HepG2 (cell line): Measurements from ENCODE around the gene ZNF586. TPM values are rescaled to one million over a fixed set of nuclear protein-coding genes. Genes with fewer than 3 reads are reported as not detected.

Source experiments
- CBX2 ChIP-seq, 2 experiments: fragments of 200-600 bp in 1 of 2; sonication (generic); formaldehyde crosslinking in 1 of 2; IDR thresholded peaks; 2 replicates each; pipeline versions ENCODE4 v1.7.0 to v1.8.1; 2018 to 2022; ENCODE audit warnings: low read depth in 2 of 2, low read length in 1 of 2, mild to moderate bottlenecking in 1 of 2, missing genetic modification reagents in 1 of 2
- GTF3A ChIP-seq: sonication (generic); formaldehyde crosslinking; conservative IDR thresholded peaks from 2 replicates; pipeline ENCODE4 v1.4.0; 2020; ENCODE audit warnings: mild to moderate bottlenecking, missing genetic modification reagents
- HNF4A ChIP-seq: sonication (generic); formaldehyde crosslinking; IDR thresholded peaks from 2 replicates; pipeline ENCODE4 v1.4.0; 2020; ENCODE audit warnings: missing genetic modification reagents
- HNRNPUL1 ChIP-seq: fragments of 200-400 bp; formaldehyde crosslinking; IDR thresholded peaks from 2 replicates; pipeline ENCODE4 v1.6.1; 2017; ENCODE audit warnings: low read depth, mild to moderate bottlenecking, low read length, moderate library complexity
- HOXD1 ChIP-seq: sonication (generic); formaldehyde crosslinking; IDR thresholded peaks from 2 replicates; pipeline ENCODE4 v1.5.0; 2020; ENCODE audit warnings: missing genetic modification reagents
- MEIS2 ChIP-seq: sonication (generic); formaldehyde crosslinking; IDR thresholded peaks from 2 replicates; pipeline ENCODE4 v1.9.0; 2021; ENCODE audit warnings: mild to moderate bottlenecking, missing genetic modification reagents
- MIXL1 ChIP-seq: IDR thresholded peaks from 2 replicates; pipeline ENCODE4 v1.6.1; 2016
- NFIC ChIP-seq: IDR thresholded peaks from 2 replicates; pipeline ENCODE4 v1.6.1; 2012; ENCODE audit warnings: mild to moderate bottlenecking, low read length, inconsistent platforms
- RFX3 ChIP-seq: IDR thresholded peaks from 2 replicates; pipeline ENCODE4 v1.6.1; 2016; ENCODE audit warnings: missing biosample characterization, missing genetic modification reagents
- SATB2 ChIP-seq: sonication (generic); formaldehyde crosslinking; IDR thresholded peaks from 2 replicates; pipeline ENCODE4 v1.5.0; 2020; ENCODE audit warnings: missing genetic modification reagents
- SRSF1 ChIP-seq: fragments of 200-400 bp; formaldehyde crosslinking; optimal IDR thresholded peaks from 2 replicates; pipeline ENCODE3; 2017; ENCODE audit warnings: mild to moderate bottlenecking, low read depth, low read length, moderate library complexity
- STAT6 ChIP-seq: sonication (generic); formaldehyde crosslinking; IDR thresholded peaks from 2 replicates; pipeline ENCODE4 v1.4.0; 2020; ENCODE audit warnings: missing genetic modification reagents, mild to moderate bottlenecking, borderline replicate concordance
- TP53 ChIP-seq: sonication (generic); formaldehyde crosslinking; conservative IDR thresholded peaks from 2 replicates; pipeline ENCODE4 v1.4.0; 2020; ENCODE audit warnings: missing genetic modification reagents
- ZNF180 ChIP-seq: sonication (generic); formaldehyde crosslinking; IDR thresholded peaks from 2 replicates; pipeline ENCODE4 v1.4.0; 2020; ENCODE audit warnings: low read depth, missing genetic modification reagents, borderline replicate concordance
- ZNF430 ChIP-seq: sonication (generic); formaldehyde crosslinking; IDR thresholded peaks from 2 replicates; pipeline ENCODE4 v1.9.0; 2021; ENCODE audit warnings: mild to moderate bottlenecking, missing genetic modification reagents
- ZNF570 ChIP-seq: sonication (generic); formaldehyde crosslinking; IDR thresholded peaks from 2 replicates; pipeline ENCODE4 v1.4.0; 2020; ENCODE audit warnings: mild to moderate bottlenecking, missing genetic modification reagents, borderline replicate concordance
- ZNF672 ChIP-seq: sonication (generic); formaldehyde crosslinking; IDR thresholded peaks from 2 replicates; pipeline ENCODE4 v1.8.1; 2022; ENCODE audit warnings: missing genetic modification reagents
- ZNF761 ChIP-seq: sonication (generic); formaldehyde crosslinking; conservative IDR thresholded peaks from 2 replicates; pipeline ENCODE4 v1.4.0; 2020; ENCODE audit warnings: mild to moderate bottlenecking, missing genetic modification reagents
- ZXDC ChIP-seq: sonication (generic); formaldehyde crosslinking; IDR thresholded peaks from 2 replicates; pipeline ENCODE4 v1.5.0; 2020; ENCODE audit warnings: mild to moderate bottlenecking, missing genetic modification reagents
- polyA plus RNA-seq, 8 experiments: library from polyadenylated mRNA; depleted of rRNA in 3 of 8; stranded (reverse) in 7 of 8; unstranded in 1 of 8; fragments of >200 nt; fragmentation: Illumina TruSeq in 4 of 8; extraction: Trizol in 4 of 8; gene quantifications; 2 replicates each; pipeline versions ENCODE4 v1.2.1 to v1.2.3, GENCODE V29; 2011 to 2016; ENCODE audit warnings: low read depth in 4 of 8, missing spikeins in 1 of 8, mixed read lengths in 1 of 8; ENCODE audit not compliant: insufficient read depth in 1 of 8
- total RNA-seq, 5 experiments: library from RNA; depleted of rRNA; stranded (reverse); fragments of >200 nt; fragmentation: Illumina TruSeq; extraction: Trizol; gene quantifications; 2 replicates each; pipeline ENCODE4 v1.2.3, GENCODE V29; 2016; ENCODE audit warnings: low read depth in 1 of 5
- TF ChIP-seq, protein P1 (sequence below), 2 experiments: fragments of 450-650 bp in 1 of 2; sonication (generic) in 1 of 2; formaldehyde crosslinking; IDR thresholded peaks; 2 replicates each; pipeline versions ENCODE4 v1.5.0 to v1.8.0; 2020 to 2022; ENCODE audit warnings: mild to moderate bottlenecking in 1 of 2, missing genetic modification reagents in 1 of 2
- TF ChIP-seq, protein P2 (sequence below): sonication (generic); formaldehyde crosslinking; IDR thresholded peaks from 2 replicates; pipeline ENCODE4 v1.4.0; 2020; ENCODE audit warnings: missing genetic modification reagents, borderline replicate concordance

ZNF586 gene
- total and polyA plus RNA-seq, 2 of the 13 experiments (the other 11 are each of a cell fraction or from before 2014, with no cell fraction given): 0.50 to 3.4 TPM

DNA sequence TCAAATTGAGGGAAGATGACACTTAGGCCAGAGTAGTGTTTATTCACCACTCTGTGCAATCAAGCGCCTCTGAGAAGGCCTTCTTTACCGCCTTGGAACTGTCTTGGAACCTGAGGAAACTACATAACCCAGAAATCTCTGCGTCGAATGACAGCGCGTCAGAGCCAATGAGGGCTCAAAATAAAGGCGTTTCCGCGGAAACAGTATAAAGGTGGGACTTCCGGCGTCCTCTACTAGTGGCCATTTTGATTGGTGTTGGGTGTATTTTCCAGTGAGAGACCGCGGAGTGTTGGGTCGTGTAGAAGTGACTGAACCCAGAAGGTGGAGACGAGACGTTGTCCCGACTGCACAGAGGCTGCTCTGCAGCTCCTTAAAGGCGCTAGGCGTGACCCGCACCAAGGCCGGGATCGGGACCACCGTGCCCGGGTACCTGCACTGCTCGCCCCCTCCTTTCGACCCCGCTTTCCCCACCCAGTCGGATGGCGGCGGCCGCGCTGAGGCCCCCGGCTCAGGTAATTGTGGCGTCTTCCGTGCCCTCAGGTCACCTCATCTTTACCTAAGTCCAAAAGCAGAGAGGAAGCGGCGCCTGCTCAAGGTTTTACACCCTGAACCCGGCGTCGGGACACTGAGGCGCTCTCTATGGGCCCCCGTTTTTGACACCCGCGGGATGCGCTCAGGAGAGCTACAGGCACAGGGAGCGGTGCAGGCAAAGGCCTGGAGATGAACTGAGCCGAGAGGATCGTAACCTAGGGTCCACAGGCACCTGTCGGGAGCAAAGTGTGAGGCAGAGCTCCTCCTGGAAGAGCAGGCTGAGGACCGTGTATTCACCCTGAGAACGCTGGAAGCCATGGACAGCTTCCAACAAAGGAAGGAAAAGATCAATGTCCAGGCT is 22.6 kb upstream of the ZNF586 start, which contains the start of gene ZNF776 (continued):
- TF ChIP-seq TP53 (no peak), HNF4A (CRISPR knock-in tag) (peak; percentile 13), CBX2 (IDR thresholded peaks at IDR 0.05; ENCODE audit: low read depth, low read length) (no peak), CBX2 (CRISPR knock-in tag; IDR thresholded peaks at IDR 0.05; ENCODE audit: low read depth) (no peak), RFX3 (CRISPR knock-in tag) (0 out of 2 replicates have a peak, but pooled peaks have one; percentile 56), ZNF672 (CRISPR knock-in tag) (no peak), ZNF430 (CRISPR knock-in tag) (peak; percentile 75), NFIC (no peak), SATB2 (no peak), ZNF570 (CRISPR knock-in tag) (no peak), STAT6 (no peak), ZNF761 (CRISPR knock-in tag) (no peak), HNRNPUL1 (no peak), ZNF180 (CRISPR knock-in tag) (no peak), HOXD1 (CRISPR knock-in tag) (peak; percentile 58; the same call in 1 of the 2 replicates), MIXL1 (CRISPR knock-in tag) (no peak), ZXDC (no peak), SRSF1 (no peak), GTF3A (CRISPR knock-in tag) (no peak), MEIS2 (CRISPR knock-in tag) (0 out of 2 replicates have a peak, but pooled peaks have one; percentile 5)
- TF ChIP-seq, protein P1, sequence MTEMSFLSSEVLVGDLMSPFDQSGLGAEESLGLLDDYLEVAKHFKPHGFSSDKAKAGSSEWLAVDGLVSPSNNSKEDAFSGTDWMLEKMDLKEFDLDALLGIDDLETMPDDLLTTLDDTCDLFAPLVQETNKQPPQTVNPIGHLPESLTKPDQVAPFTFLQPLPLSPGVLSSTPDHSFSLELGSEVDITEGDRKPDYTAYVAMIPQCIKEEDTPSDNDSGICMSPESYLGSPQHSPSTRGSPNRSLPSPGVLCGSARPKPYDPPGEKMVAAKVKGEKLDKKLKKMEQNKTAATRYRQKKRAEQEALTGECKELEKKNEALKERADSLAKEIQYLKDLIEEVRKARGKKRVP (CRISPR knock-in tag; IDR thresholded peaks at IDR 0.05): no peak
- TF ChIP-seq, protein P2, sequence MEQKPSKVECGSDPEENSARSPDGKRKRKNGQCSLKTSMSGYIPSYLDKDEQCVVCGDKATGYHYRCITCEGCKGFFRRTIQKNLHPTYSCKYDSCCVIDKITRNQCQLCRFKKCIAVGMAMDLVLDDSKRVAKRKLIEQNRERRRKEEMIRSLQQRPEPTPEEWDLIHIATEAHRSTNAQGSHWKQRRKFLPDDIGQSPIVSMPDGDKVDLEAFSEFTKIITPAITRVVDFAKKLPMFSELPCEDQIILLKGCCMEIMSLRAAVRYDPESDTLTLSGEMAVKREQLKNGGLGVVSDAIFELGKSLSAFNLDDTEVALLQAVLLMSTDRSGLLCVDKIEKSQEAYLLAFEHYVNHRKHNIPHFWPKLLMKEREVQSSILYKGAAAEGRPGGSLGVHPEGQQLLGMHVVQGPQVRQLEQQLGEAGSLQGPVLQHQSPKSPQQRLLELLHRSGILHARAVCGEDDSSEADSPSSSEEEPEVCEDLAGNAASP: 0 out of 2 replicates have a peak, but pooled peaks have one; percentile 6
